HEK293 (cell line): ENCODE data around the gene ROBO1.
A peak's percentile ranks its signal among the peaks of the same experiment; 100 is the strongest.

Experiments used
- SP3 ChIP-seq: fragments of 450-650 bp; formaldehyde crosslinking; IDR thresholded peaks from 2 replicates; pipeline ENCODE4 v1.5.1; 2016; ENCODE audit warnings: missing biosample characterization, missing genetic modification characterization
- ZBTB1 ChIP-seq: fragments of 450-650 bp; formaldehyde crosslinking; IDR thresholded peaks from 2 replicates; pipeline ENCODE4 v1.5.1; 2016; ENCODE audit warnings: missing biosample characterization, missing genetic modification characterization
- ZBTB21 ChIP-seq: fragments of 450-650 bp; formaldehyde crosslinking; IDR thresholded peaks from 2 replicates; pipeline ENCODE4 v1.5.1; 2017; ENCODE audit warnings: missing biosample characterization, missing genetic modification characterization
- ZBTB8A ChIP-seq: fragments of 450-650 bp; formaldehyde crosslinking; IDR thresholded peaks from 2 replicates; pipeline ENCODE4 v1.5.1; 2016; ENCODE audit warnings: missing biosample characterization, missing genetic modification characterization
- ZFP37 ChIP-seq: fragments of 450-650 bp; formaldehyde crosslinking; IDR thresholded peaks from 2 replicates; pipeline ENCODE4 v1.5.1; 2016; ENCODE audit warnings: missing biosample characterization, missing genetic modification characterization
- ZNF121 ChIP-seq: fragments of 450-650 bp; formaldehyde crosslinking; IDR thresholded peaks from 2 replicates; pipeline ENCODE4 v1.5.1; 2016; ENCODE audit warnings: missing biosample characterization, missing genetic modification characterization
- ZNF138 ChIP-seq: fragments of 450-650 bp; formaldehyde crosslinking; IDR thresholded peaks from 2 replicates; pipeline ENCODE4 v1.5.1; 2016; ENCODE audit warnings: missing biosample characterization, missing genetic modification characterization, borderline replicate concordance
- ZNF19 ChIP-seq: fragments of 450-650 bp; formaldehyde crosslinking; IDR thresholded peaks from 2 replicates; pipeline ENCODE4; 2016; ENCODE audit warnings: missing biosample characterization, missing genetic modification characterization, low read depth
- ZNF202 ChIP-seq: fragments of 450-650 bp; formaldehyde crosslinking; IDR thresholded peaks from 2 replicates; pipeline ENCODE4 v1.5.1; 2016; ENCODE audit warnings: missing biosample characterization, missing genetic modification characterization, borderline replicate concordance
- ZNF266 ChIP-seq: fragments of 450-650 bp; formaldehyde crosslinking; IDR thresholded peaks from 2 replicates; pipeline ENCODE4 v1.5.1; 2016; ENCODE audit warnings: missing biosample characterization, missing genetic modification characterization, low read depth
- ZNF341 ChIP-seq: fragments of 450-650 bp; formaldehyde crosslinking; IDR thresholded peaks from 2 replicates; pipeline ENCODE4; 2016; ENCODE audit warnings: low read depth, missing biosample characterization, missing genetic modification characterization
- ZNF354C ChIP-seq: fragments of 450-650 bp; formaldehyde crosslinking; IDR thresholded peaks from 2 replicates; pipeline ENCODE4 v1.5.1; 2016; ENCODE audit warnings: missing biosample characterization, missing genetic modification characterization, low read depth, borderline replicate concordance
- ZNF404 ChIP-seq: fragments of 450-650 bp; formaldehyde crosslinking; IDR thresholded peaks from 2 replicates; pipeline ENCODE4 v1.5.1; 2017; ENCODE audit warnings: missing biosample characterization, missing genetic modification characterization
- ZNF426 ChIP-seq: fragments of 450-650 bp; formaldehyde crosslinking; IDR thresholded peaks from 2 replicates; pipeline ENCODE4 v1.5.1; 2017; ENCODE audit warnings: missing biosample characterization, missing genetic modification characterization, mild to moderate bottlenecking, inconsistent platforms, moderate library complexity
- ZNF433 ChIP-seq: fragments of 450-650 bp; formaldehyde crosslinking; IDR thresholded peaks from 2 replicates; pipeline ENCODE4 v1.5.1; 2016; ENCODE audit warnings: missing biosample characterization, missing genetic modification characterization, low read depth
- ZNF501 ChIP-seq: fragments of 450-650 bp; formaldehyde crosslinking; IDR thresholded peaks from 2 replicates; pipeline ENCODE4 v1.5.1; 2016; ENCODE audit warnings: missing biosample characterization, missing genetic modification characterization
- ZNF510 ChIP-seq: fragments of 450-650 bp; formaldehyde crosslinking; IDR thresholded peaks from 2 replicates; pipeline ENCODE4 v1.5.1; 2018; ENCODE audit warnings: mild to moderate bottlenecking, missing genetic modification characterization, missing biosample characterization; ENCODE audit not compliant: insufficient replicate concordance
- ZNF555 ChIP-seq: fragments of 450-650 bp; formaldehyde crosslinking; conservative IDR thresholded peaks from 2 replicates; pipeline ENCODE4 v1.5.1; 2017; ENCODE audit warnings: missing biosample characterization, mild to moderate bottlenecking, missing genetic modification characterization, inconsistent platforms
- ZNF558 ChIP-seq: fragments of 450-650 bp; formaldehyde crosslinking; IDR thresholded peaks from 2 replicates; pipeline ENCODE4 v1.5.1; 2016; ENCODE audit warnings: missing biosample characterization, missing genetic modification characterization
- ZNF560 ChIP-seq: fragments of 450-650 bp; formaldehyde crosslinking; IDR thresholded peaks from 2 replicates; pipeline ENCODE4 v1.5.1; 2017; ENCODE audit warnings: missing biosample characterization, missing genetic modification characterization, borderline replicate concordance
- ZNF629 ChIP-seq: fragments of 450-650 bp; formaldehyde crosslinking; IDR thresholded peaks from 2 replicates; pipeline ENCODE4 v1.5.1; 2017; ENCODE audit warnings: missing biosample characterization, missing genetic modification characterization
- ZNF654 ChIP-seq: fragments of 450-650 bp; formaldehyde crosslinking; IDR thresholded peaks from 2 replicates; pipeline ENCODE4 v1.5.1; 2016; ENCODE audit warnings: low read depth, missing biosample characterization, missing genetic modification characterization
- ZNF664 ChIP-seq: fragments of 450-650 bp; formaldehyde crosslinking; IDR thresholded peaks from 2 replicates; pipeline ENCODE4 v1.5.1; 2016; ENCODE audit warnings: missing biosample characterization, missing genetic modification characterization
- ZXDB ChIP-seq: fragments of 450-650 bp; formaldehyde crosslinking; IDR thresholded peaks from 2 replicates; pipeline ENCODE4 v1.5.1; 2016; ENCODE audit warnings: missing biosample characterization, missing genetic modification characterization
- TF ChIP-seq, protein P1 (sequence below): fragments of 450-650 bp; formaldehyde crosslinking; IDR thresholded peaks from 2 replicates; pipeline ENCODE4 v1.5.1; 2016; ENCODE audit warnings: missing biosample characterization, missing genetic modification characterization
- TF ChIP-seq, protein P2 (sequence below): fragments of 450-650 bp; formaldehyde crosslinking; IDR thresholded peaks from 2 replicates; pipeline ENCODE4 v1.5.1; 2016; ENCODE audit warnings: missing biosample characterization, missing genetic modification characterization
- TF ChIP-seq, protein P3 (sequence below): fragments of 450-650 bp; formaldehyde crosslinking; conservative IDR thresholded peaks from 2 replicates; pipeline ENCODE4 v1.5.1; 2016; ENCODE audit warnings: low read depth, missing biosample characterization, missing genetic modification characterization
- TF ChIP-seq, protein P4 (sequence below): fragments of 450-650 bp; formaldehyde crosslinking; IDR thresholded peaks from 2 replicates; pipeline ENCODE4 v1.5.1; 2016; ENCODE audit warnings: missing biosample characterization, missing genetic modification characterization
- TF ChIP-seq, protein P5 (sequence below): fragments of 450-650 bp; formaldehyde crosslinking; IDR thresholded peaks from 2 replicates; pipeline ENCODE4 v1.5.1; 2016; ENCODE audit warnings: missing biosample characterization, missing genetic modification characterization

The ROBO1 gene

DNA sequence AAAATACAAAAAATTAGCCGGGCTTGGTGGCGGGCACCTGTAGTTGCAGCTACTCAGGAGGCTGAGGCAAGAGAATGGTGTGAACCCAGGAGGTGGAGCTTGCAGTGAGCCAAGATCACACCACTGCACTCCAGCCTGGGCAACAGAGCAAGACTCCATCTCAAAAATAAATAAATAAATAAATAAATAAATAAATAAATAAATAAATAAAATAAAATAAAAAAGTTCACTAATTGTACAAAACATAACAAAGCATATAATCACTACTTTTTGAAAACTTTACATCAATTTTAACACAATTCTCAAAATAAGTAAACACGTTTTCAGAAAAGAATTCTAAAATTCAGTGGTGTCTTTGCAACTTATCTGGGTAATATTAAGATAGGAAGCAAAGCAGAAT lies 1017.5 kb downstream of the ROBO1 start (continued):
- TF ChIP-seq, protein P1, sequence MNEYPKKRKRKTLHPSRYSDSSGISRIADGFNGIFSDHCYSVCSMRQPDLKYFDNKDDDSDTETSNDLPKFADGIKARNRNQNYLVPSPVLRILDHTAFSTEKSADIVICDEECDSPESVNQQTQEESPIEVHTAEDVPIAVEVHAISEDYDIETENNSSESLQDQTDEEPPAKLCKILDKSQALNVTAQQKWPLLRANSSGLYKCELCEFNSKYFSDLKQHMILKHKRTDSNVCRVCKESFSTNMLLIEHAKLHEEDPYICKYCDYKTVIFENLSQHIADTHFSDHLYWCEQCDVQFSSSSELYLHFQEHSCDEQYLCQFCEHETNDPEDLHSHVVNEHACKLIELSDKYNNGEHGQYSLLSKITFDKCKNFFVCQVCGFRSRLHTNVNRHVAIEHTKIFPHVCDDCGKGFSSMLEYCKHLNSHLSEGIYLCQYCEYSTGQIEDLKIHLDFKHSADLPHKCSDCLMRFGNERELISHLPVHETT (tag by site-specific recombination), result peak; percentile 47; the same call in 1 of the 2 replicates
- TF ChIP-seq ZNF404 (tag by site-specific recombination) (0 out of 2 replicates have a peak, but pooled peaks have one; percentile 39), ZNF555 (tag by site-specific recombination) (peak; percentile 95), ZNF433 (tag by site-specific recombination) (peak; percentile 63; the same call in 1 of the 2 replicates), ZNF202 (peak; percentile 70; the same call in 1 of the 2 replicates), ZNF121 (peak; percentile 51; the same call in 1 of the 2 replicates), SP3 (tag by site-specific recombination) (0 out of 2 replicates have a peak, but pooled peaks have one; percentile 18), ZNF664 (tag by site-specific recombination) (0 out of 2 replicates have a peak, but pooled peaks have one; percentile 50), ZNF558 (peak; percentile 71; the same call in 1 of the 2 replicates), ZNF138 (tag by site-specific recombination) (peak; percentile 54; the same call in 1 of the 2 replicates), ZNF426 (peak; percentile 96), ZBTB21 (tag by site-specific recombination) (0 out of 2 replicates have a peak, but pooled peaks have one; percentile 43), ZNF654 (peak; percentile 41), ZXDB (tag by site-specific recombination) (peak; percentile 83), ZNF19 (tag by site-specific recombination) (0 out of 2 replicates have a peak, but pooled peaks have one; percentile 53), ZNF266 (tag by site-specific recombination) (peak; percentile 48; the same call in 1 of the 2 replicates), ZNF629 (peak; percentile 61), ZNF354C (tag by site-specific recombination) (0 out of 2 replicates have a peak, but pooled peaks have one; percentile 42), ZNF510 (peak; percentile 58), ZNF560 (tag by site-specific recombination) (peak; percentile 31; the same call in 1 of the 2 replicates), ZFP37 (peak; percentile 75; the same call in 1 of the 2 replicates), ZBTB8A (tag by site-specific recombination) (peak; percentile 84), ZNF501 (tag by site-specific recombination) (0 out of 2 replicates have a peak, but pooled peaks have one; percentile 67), ZNF341 (peak; percentile 34; the same call in 1 of the 2 replicates), ZBTB1 (tag by site-specific recombination) (0 out of 2 replicates have a peak, but pooled peaks have one; percentile 31)
- TF ChIP-seq, protein P2, sequence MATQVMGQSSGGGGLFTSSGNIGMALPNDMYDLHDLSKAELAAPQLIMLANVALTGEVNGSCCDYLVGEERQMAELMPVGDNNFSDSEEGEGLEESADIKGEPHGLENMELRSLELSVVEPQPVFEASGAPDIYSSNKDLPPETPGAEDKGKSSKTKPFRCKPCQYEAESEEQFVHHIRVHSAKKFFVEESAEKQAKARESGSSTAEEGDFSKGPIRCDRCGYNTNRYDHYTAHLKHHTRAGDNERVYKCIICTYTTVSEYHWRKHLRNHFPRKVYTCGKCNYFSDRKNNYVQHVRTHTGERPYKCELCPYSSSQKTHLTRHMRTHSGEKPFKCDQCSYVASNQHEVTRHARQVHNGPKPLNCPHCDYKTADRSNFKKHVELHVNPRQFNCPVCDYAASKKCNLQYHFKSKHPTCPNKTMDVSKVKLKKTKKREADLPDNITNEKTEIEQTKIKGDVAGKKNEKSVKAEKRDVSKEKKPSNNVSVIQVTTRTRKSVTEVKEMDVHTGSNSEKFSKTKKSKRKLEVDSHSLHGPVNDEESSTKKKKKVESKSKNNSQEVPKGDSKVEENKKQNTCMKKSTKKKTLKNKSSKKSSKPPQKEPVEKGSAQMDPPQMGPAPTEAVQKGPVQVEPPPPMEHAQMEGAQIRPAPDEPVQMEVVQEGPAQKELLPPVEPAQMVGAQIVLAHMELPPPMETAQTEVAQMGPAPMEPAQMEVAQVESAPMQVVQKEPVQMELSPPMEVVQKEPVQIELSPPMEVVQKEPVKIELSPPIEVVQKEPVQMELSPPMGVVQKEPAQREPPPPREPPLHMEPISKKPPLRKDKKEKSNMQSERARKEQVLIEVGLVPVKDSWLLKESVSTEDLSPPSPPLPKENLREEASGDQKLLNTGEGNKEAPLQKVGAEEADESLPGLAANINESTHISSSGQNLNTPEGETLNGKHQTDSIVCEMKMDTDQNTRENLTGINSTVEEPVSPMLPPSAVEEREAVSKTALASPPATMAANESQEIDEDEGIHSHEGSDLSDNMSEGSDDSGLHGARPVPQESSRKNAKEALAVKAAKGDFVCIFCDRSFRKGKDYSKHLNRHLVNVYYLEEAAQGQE (tag by site-specific recombination), result peak; percentile 70; the same call in 1 of the 2 replicates
- TF ChIP-seq, protein P3, sequence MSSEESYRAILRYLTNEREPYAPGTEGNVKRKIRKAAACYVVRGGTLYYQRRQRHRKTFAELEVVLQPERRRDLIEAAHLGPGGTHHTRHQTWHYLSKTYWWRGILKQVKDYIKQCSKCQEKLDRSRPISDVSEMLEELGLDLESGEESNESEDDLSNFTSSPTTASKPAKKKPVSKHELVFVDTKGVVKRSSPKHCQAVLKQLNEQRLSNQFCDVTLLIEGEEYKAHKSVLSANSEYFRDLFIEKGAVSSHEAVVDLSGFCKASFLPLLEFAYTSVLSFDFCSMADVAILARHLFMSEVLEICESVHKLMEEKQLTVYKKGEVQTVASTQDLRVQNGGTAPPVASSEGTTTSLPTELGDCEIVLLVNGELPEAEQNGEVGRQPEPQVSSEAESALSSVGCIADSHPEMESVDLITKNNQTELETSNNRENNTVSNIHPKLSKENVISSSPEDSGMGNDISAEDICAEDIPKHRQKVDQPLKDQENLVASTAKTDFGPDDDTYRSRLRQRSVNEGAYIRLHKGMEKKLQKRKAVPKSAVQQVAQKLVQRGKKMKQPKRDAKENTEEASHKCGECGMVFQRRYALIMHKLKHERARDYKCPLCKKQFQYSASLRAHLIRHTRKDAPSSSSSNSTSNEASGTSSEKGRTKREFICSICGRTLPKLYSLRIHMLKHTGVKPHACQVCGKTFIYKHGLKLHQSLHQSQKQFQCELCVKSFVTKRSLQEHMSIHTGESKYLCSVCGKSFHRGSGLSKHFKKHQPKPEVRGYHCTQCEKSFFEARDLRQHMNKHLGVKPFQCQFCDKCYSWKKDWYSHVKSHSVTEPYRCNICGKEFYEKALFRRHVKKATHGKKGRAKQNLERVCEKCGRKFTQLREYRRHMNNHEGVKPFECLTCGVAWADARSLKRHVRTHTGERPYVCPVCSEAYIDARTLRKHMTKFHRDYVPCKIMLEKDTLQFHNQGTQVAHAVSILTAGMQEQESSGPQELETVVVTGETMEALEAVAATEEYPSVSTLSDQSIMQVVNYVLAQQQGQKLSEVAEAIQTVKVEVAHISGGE, result peak; percentile 85
- TF ChIP-seq, protein P4, sequence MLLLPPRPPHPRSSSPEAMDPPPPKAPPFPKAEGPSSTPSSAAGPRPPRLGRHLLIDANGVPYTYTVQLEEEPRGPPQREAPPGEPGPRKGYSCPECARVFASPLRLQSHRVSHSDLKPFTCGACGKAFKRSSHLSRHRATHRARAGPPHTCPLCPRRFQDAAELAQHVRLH (tag by site-specific recombination), result peak; percentile 54; the same call in 1 of the 2 replicates
- TF ChIP-seq, protein P5, sequence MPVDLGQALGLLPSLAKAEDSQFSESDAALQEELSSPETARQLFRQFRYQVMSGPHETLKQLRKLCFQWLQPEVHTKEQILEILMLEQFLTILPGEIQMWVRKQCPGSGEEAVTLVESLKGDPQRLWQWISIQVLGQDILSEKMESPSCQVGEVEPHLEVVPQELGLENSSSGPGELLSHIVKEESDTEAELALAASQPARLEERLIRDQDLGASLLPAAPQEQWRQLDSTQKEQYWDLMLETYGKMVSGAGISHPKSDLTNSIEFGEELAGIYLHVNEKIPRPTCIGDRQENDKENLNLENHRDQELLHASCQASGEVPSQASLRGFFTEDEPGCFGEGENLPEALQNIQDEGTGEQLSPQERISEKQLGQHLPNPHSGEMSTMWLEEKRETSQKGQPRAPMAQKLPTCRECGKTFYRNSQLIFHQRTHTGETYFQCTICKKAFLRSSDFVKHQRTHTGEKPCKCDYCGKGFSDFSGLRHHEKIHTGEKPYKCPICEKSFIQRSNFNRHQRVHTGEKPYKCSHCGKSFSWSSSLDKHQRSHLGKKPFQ (tag by site-specific recombination), result peak; percentile 27; the same call in 1 of the 2 replicates
